Stimulated activated CD4-positive, alpha-beta T cell treated with anti-CD3 and anti-CD28 coated beads, Interleukin-1b, Interleukin-23, amount 100 ng/mL, for 48 hours (primary cell): Measurements from ENCODE around the gene MXD4.
"Not testable (repeated sequence)": the region's sequence is repeated elsewhere in the genome, so short reads cannot be mapped to it uniquely, and the experiment has no call there.

Experiments used
- DNase-seq: peaks from one replicate; pipeline ENCODE4 v3.0.0-alpha.2; 2020

Gene MXD4

DNA sequence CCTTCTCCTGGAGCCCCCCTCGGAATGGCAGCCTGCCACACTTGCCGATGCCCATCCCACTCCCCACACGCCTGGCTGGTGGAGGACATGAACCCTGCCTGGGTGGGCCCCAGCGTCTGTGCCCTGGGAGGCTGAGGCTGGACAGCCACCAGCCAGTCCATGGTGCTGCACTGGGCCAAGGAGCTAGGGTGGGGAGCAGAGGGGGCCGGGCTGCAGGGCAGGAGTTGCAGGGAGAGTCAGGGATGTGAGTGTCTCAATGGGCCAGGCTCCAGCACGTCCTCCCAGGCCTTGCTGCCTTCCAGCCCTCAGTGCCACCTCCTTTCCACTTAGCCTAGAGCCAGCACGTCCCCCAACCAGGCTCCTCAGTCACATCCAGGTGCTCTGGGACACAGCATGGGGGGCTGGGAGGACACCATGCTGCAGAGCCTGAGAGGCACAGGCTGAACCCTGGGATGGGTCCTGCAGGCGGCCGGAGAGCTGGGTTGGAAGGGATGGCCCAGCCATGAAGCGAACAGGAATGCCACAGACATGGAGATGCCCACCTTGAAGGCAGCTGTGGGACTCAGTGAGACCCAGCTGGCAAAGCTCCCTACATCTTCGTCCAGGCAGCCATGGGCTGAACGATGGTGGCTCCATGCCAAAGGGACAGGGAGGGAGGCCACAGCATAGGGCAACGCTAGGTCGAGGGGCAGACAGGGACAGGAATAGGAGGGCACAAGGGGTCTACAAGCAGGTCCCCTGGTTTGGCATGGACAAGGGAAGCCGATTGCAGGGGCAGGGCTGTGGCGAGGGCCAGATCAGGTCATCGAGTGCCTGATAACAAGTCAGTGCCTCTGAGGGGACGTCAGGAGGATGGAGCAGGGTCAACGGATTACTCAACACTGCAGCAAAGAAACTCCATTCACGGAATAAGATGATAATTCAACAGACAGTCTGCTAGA is 30.1 kb upstream of the MXD4 start:
- DNase-seq = no peak

DNA sequence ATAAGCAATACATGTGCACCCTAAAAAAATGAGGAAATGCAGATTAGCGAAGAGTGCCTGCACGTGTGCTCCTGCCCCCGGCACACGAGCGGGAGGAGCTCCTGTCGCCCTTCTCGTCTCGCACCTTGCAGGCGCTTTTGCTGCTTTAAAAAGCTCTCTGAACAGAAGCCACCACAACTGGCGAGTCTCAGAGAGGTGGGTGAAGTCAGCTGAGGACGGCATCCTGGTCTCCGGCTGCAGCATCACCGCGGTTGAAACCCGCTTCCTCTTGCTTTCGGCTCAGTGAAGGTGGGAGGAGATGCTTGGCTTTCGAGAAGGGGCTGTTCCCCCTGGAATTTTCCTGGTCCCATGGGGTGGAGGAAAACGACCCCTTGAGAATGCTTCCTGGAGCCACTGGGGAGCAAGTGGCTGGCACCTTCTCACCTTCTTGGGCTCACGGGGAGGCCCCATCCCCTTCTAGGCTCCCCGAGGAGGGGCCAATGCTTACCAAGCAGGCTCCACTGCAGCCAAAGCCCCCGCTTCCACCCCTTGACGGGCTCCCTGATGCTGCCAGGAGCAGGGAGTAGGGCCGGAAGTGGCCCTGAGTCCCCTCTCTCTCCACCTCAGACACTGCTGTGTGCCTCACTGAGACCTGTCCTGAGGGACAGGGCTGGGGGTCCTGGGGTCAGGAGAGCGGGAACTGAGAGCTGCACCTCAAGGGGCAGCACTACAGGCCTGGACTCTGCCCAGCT is 29.2 kb upstream of the MXD4 start:
- peak; percentile 42 for DNase-seq

- no peak for DNase-seq
Observed at GRCh38 chr4:2290488-2290887, 28.6 kb upstream of the MXD4 start.

DNA sequence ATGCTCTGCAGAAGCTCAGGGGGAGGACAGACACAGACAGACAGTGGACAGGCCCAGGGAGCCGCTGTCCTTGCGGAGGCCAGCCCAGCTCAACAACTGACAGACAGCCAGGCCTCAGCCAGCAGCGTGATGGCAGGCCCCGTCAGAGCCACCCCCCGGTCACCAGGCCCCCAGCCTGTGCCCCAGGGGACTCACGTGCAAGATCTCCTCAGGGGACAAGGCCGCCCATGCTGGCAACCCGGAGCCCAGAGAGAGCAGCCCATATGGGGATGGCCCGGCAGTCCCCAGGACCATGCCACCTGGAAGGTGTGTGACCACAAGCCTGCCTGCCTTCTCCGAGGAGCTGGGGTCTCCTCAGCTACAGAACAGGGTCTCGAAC is 28.0 kb upstream of the MXD4 start:
- no peak for DNase-seq

GRCh38 chr4:2289311-2289954 is 27.5 kb upstream of the MXD4 start:
- no peak for DNase-seq

GRCh38 chr4:2288051-2288541 is 26.2 kb upstream of the MXD4 start:
- no peak for DNase-seq

DNA sequence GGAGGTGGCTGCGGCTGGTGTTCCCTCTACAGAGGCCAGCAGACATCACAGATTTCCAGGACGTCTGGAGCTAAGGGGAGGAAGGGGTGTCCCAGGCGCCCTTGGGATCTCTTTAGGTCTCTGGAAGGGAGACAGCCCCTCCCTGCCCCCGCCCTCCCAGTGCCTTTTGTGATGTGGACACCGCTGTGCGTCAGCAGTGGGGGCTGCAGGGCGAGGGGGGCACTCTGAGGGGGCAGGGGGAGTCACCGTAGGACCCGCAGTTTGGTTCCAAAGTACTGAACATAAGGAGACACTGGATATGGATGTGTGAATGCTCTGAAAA is 25.6 kb upstream of the MXD4 start:
- DNase-seq = no peak

DNA sequence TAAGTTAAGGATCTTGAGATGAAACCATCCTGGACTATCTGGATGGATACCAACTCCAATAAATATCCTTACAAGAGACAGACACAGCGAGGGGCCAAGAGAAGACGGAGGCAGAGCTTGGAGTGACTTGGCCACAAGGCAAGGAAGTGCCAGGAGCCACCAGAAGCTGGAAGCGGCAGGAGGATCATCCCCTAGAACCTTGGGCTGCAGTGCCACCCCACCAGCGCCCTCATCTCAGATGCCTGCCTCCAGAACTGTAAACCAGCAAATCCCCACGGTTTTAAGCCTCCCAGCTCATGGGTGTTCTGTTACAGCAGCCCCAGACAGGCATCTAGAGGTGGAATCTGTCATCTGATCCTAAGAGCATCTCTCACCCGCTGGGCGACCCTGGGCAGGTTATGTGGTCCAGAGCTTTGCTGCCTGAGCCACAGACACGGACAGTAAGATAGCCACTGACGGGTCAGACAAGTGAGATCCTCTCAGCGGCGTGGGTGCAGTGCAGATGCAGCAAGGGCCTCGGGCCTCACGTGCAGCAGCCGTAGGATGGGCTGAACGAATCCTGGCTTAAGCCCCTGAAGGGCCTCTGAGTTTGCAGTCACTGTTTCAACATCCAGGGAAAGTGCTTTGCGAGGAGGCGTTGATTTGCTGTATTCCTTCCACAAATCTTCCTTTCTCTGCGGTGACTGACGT is 25.1 kb upstream of the MXD4 start:
- no peak for DNase-seq

- DNase-seq = no peak
Observed at GRCh38 chr4:2285613-2286381, 23.9 kb upstream of the MXD4 start.

- DNase-seq = no peak
Observed at GRCh38 chr4:2284934-2285612, 23.2 kb upstream of the MXD4 start.

DNA sequence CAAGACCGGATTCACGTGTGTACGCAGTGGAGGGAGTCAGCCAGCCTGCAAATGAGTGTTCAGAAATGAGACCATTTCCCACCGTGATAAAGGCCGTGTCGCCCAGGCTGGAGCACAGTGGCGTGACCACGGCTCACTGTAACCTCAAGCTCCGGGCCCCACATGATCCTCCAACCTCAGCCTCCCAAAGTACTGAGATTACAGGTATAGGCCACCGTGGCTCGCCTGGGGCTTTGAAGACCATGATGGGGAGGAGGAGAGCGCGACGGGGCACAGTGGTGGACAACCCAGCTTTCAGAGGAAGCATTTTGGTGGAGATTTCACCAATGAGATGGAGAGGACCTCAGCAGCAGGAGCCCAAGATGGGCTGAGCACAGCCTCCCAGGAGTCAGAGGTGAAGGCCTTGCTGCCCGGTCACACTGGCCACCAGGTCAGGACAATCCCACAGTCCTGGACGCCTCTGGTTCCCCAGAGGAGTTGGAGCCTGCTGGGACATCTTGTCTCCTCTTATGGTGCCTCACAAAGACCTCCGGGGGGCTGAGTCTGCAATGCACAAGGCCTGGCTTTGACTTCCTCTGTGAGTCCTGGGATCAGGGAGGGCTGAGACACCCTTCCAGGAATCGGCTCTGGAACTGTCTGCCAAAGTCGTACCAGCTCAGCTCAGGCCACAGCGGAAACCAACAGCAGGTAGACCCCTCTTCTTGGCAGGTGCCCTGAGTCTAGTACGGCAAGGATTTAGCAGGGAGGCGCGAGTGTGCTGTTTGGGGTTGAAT is 22.4 kb upstream of the MXD4 start:
- no peak for DNase-seq

DNA sequence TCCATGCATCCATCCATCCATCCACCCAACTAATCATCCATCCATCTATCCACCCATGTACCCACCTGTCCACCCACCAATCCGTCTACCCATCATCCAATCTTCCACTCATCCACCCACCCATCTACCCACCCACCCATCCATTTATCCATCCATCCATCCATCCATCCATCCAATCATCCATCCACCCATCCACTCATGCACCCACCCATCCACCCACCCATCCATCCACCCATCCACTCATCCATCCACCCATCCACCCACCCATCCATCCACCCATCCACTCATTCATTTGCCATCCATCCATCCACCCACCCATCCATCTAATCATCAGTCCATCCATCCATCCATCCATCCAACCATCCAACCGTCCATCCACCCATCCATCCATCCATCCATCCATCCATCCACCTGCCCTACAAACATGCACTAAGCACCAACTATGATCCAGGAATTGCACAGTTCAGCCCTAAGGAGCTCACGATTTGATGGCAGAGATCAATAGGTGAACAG is 21.3 kb upstream of the MXD4 start:
- DNase-seq = no peak

- DNase-seq = peak; percentile 68
Observed at GRCh38 chr4:2281575-2282343, 19.9 kb upstream of the MXD4 start.

DNA sequence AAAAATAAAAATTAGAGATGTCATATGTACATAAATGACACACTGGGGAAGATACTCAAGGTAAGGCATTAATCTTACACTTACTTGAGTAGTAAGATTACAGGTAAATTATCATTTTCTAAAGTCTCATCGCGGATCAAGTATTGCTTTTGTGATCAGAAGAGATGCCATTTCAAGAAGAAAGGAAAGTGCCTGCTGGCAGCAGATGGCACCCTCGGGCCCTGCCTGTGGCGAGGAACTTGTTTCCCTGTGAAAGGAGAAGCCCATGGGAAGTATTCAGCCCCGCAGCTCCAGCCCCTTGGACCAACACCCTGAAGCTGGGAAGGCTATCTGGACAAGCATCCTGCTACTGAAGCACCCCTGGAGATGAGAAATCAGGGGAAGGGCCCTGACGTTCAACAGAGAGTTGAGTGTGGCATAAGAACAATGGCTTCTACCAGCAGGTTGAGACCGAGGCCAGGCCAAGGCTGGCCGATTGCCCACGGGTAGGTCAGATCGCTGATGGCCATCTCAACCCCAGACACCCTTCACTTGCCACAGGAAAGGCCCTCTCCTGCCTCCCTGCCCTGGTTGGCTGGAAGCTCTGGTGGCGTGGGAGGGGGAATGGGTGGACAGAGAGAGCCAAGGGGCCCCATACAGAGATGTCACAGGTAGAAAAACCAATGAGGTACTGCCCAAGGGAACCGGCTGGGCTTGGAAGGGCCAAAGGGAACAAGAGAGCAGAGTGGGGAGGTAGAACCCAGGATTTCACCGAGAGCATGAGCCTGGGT is 18.8 kb upstream of the MXD4 start:
- DNase-seq = no peak

DNA sequence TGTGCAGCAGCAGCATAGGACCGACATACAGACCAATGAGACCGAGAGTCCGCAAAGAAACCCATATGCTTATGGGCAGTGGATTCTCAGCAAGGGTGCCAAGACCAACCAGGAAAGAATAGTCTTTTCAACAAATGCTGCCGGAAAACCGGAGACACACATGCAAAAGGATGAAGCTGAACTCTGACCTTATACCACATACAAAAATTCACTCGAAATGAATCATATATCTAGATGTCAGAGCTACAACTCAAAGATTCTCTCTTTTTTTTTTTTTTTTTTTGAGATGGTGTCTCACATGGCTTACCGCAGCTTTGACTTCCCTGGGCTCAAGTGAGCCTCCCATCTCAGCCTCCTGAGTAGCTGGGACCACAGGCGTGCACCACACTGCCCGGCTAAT is 16.0 kb upstream of the MXD4 start:
- no peak for DNase-seq

DNA sequence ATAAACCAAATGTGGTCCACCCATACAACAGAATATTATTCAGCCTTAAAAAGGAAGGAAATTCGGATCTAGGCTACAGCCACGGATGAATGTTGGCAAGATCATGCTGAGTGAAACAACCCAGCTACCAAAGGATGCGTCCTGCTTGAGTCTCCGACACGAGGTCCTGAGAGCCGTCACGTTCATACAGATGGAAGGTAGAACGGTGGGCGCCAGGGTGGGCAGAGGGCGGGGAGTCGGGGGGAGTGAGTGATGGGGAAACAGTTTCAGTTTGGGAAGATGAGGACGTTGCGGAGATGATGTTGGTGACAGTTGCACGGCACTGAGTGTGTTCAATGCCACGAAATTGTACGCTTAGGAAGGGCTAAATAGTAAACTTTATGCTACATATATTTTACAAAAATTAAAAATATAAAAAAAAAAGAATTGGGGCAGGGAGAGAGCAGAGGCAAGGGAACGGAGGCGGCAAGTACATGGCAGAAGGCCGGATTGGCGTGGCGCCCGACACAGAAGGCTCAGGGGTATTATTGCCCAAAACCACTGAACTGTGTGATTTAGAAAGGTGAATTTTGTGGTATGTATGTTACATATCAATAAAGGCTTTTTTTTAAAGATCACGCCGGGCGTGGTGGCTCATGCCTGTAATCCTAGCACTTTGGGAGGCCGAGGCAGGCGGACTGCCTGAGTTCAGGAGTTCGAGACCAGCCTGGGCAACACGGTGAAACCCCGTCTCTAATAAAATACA is 14.8 kb upstream of the MXD4 start:
- DNase-seq = no peak

DNA sequence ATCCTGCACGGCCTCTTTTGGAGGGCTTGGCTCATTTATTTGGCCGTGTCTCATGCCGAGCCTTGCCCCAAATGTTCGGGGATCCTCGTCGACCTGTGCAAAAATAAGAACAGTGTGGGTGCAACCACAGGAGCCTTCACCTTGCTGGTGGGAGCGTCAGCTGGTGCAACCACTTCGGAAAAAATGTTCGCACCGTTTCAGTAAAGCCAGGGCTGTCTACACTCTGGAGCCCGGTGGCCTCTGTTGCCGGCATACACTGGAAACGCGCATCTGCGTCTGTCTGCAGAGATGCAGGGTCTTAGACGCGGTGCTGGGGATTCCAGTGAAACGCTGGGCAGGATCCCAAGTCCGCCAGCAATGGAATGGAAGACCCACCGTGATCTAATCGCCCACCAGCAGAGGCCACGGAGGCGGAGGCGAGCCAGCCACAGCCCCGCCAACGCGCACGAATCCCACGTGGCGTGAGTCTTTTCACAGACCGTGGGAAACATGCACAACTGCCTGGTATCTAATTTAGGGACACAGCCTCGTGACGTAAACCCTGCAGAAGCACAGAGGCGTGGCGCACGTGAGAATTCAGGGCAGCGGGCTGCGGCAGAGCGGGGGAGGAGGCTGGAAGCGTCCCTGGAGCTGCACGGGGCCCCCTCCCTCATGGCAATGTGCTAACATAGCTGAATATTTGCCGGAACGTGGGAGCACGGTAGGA is 13.8 kb upstream of the MXD4 start:
- no peak for DNase-seq

DNA sequence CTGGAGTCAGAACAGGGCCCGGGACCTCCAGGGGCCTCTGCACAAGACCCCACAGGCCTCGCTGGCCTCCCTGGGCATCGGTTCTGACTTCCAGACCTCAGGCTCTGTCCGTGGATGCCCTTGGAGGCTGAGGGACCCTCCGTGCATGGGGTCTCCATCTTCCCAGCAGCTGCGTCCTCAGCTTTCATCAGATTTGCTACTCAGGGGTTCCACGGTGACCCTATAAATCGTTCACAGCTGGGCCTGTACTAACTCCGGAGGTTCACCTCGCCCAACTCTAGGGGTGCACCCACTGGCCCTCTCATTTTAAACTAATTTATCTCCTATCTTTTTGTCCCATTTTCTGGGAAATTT is 13.1 kb upstream of the MXD4 start:
- not testable (repeated sequence) for DNase-seq
